NCI-H1105 (cell line): ENCODE measurements around the gene RAD23A.
"Not testable (repeated sequence)": the region's sequence is repeated elsewhere in the genome, so short reads cannot be mapped to it uniquely, and the experiment has no call there.

Source experiments
- DNase-seq: peaks from one replicate; lab custom pipeline; 2025; lab: John Stamatoyannopoulos, UW

RAD23A gene

GRCh38 chr19:12955575-12955974 lies 9.9 kb downstream of the RAD23A start:
- DNase-seq: not testable (repeated sequence)

- no peak for DNase-seq
These were observed 10.3 kb downstream of the RAD23A start for GRCh38 chr19:12955996-12956395.

- peak; percentile 79 for DNase-seq
These were observed 11.1 kb downstream of the RAD23A start, which contains the start of gene GADD45GIP1 for GRCh38 chr19:12956446-12957388. Gene GADD45GIP1 (minus strand): TSS chr19:12957223. CDS start chr19:12957212, 11 bp downstream.

DNA sequence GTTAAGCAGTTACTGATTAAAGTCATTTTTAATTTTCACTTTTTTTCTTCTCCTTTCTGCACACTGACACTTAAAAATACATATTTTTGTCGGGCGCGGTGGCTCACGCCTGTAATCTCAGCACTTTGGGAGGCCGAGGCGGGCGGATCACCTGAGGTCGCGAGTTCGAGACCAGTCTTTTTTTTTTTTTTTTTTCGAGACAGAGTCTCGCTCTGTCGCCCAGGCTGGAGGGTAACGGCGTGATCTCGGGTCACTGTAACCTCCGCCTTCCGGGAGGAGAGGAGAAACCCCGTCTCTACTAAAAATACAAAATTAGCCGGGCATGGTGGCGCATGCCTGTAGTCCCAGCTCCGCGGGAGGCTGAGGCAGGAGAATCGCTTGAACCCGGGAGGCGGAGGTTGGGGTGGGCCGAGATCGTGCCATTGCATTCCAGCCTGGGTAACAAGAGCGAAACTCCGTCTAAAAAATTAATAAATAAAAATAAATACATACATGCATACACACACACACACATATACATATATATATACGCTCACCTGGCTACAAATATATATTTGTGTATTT lies 11.8 kb downstream of the RAD23A start:
- DNase-seq: not testable (repeated sequence)

DNA sequence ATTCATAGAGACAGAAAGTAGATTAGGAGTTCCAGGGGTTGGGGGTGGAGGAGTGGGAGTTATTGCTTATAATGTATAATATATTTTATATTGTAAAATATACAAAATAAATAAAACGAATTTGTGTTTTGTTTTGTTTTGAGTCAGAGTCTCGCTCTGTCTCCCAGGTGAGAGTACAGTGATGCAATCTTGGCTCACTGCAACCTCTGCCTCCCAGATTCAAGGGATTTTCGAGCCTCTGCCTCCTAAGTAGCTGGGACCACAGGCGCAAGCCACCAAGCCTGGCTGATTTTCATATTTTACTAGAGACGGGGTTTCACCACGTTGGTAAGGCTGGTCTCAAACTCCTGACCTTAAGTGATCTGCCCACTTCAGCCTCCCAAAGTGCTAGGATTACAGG lies 13.8 kb downstream of the RAD23A start:
- no peak for DNase-seq

GRCh38 chr19:12965017-12965811 lies 19.6 kb downstream of the RAD23A start:
- DNase-seq: peak; percentile 73

DNA sequence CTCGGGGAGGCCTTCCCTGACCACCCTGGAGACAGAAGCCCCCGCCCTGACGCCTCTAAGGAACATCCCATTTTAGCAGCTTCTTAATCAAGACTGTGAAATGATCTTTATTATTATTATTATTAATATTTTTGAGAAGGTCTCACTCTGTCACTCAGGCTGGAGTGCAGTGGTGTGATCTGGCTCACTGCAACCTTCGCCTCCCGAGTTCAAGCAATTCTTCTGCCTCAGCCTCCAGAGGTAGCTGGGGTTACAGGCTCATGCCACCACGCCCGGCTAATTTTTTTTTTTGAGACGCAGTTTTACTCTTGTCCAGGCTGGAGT lies 20.1 kb downstream of the RAD23A start:
- no peak for DNase-seq

GRCh38 chr19:12967907-12968306 lies 22.2 kb downstream of the RAD23A start:
- DNase-seq: no peak

- no peak for DNase-seq
These were observed 23.8 kb downstream of the RAD23A start, which contains the start of gene DAND5 for GRCh38 chr19:12969292-12969988. Gene DAND5 (plus strand): TSS chr19:12969576. CDS start chr19:12969661, 85 bp downstream.

DNA sequence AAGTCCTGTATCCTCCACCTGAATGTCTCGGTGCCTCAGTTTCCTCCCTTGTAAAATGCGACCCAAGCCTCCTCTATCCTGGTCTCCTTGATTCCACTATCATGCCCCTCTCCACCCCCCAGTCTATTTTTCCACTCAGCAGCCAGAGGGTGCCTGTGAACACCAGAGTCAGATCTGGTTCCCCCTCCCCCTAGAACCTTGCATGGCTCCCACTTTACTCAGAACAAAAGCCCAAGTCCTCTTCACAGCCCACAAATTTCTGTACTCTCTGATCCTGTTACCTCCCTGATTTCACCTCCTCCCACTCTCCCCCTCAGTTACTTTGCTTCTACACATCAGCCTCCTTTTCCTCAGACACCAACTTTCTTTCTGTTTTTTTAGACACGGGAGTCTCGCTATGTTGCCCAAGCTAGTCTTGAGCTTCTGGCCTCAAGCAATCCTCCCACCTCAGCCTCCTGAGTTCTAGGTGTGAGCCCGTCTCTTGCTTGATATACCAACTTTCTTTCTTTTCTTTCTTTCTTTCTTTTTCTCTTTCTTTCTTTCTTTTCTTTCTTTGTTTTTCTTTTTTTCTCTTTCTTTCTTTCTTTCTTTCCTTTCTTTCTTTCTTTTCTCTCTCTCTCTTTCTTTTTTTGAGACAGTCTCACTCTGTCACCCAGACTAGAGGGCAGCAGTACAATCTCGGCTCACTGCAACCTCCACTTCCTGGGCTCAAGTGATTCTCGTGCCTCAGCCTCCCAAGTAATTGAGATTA lies 24.6 kb downstream of the RAD23A start:
- no peak for DNase-seq

GRCh38 chr19:12973236-12973635 lies 27.6 kb downstream of the RAD23A start:
- DNase-seq: no peak

GRCh38 chr19:12974301-12975220 lies 28.9 kb downstream of the RAD23A start:
- DNase-seq: no peak

- peak; percentile 28 for DNase-seq
These were observed 29.6 kb downstream of the RAD23A start for GRCh38 chr19:12975221-12975741.

GRCh38 chr19:12976109-12976508 lies 30.4 kb downstream of the RAD23A start:
- not testable (repeated sequence) for DNase-seq

DNA sequence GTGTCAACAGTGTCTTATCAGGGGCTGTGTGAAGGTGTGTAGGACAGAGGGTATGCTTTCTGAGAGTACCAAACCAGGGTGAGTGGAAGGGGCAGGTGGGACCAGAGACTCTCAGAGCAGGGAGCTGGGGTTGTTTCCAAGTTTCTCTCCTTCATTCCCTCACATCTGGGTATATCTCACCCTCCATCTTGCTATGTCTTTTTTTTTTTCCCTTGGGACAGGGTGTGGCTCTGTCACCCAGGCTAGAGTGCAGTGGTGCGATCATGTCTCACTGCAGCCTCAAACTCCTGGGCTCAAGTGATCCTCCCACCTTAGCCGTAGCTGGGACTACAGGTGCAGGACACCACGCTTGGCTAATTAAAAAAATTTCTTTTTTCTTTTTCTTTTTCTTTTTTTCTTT lies 34.3 kb downstream of the RAD23A start:
- no peak for DNase-seq

DNA sequence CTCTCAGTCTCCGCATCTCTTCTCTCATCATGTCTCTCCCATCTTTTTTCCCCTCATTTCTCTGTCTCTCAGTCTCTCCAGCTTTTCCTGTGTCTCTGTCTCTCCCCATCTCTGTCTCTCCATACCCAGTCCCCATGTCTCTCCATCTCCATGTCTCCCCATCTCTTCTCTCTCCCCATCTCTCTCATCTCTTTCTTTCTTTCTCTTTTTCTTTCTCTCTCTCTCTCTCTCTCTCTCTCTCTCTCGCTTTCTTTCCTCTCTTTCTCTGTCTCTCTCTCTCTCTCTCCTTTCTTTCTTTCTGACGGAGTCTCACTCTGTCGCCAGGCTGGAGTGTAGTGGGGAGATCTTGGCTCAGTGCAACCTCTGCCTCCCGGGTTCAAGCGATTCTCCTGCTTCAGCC lies 37.0 kb downstream of the RAD23A start:
- no peak for DNase-seq

DNA sequence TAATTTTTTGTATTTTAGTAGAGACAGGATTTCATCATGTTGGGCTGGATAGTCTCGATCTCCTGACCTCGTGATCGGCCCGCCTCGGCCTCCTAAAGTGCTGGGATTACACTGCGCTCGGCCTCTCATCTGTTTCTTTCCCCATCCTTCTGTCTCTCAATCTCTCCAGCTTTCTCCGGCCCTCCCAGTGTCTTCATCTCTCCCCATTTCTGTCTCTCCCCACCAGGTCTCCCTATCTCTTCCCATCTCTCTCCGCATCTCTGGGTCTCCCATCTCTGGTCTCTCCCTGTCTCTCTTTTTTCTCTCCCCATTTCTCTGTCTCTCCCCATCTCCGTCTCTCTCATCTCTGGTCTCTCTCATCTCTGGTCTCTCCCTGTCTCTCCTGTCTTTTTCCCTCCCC lies 37.4 kb downstream of the RAD23A start:
- DNase-seq: no peak

GRCh38 chr19:12983542-12984142 lies 38.0 kb downstream of the RAD23A start:
- peak; percentile 66 for DNase-seq

- DNase-seq: no peak
These were observed 38.5 kb downstream of the RAD23A start for GRCh38 chr19:12984143-12984627.
